Measurements from ENCODE around the gene PINLYP. TPM values are rescaled to one million over a fixed set of nuclear protein-coding genes. Genes with fewer than 3 reads are reported as not detected.

Gene PINLYP
- 14.5 to 19.2 TPM (median 16.0 TPM) in 3 replicates for polyA plus RNA-seq
- 0.45 TPM for polyA plus RNA-seq (2011; ENCODE audit: low read depth)
- 11.0 and 14.1 TPM in 2 replicates for polyA plus RNA-seq (2011; cell fraction: cytosol; rRNA removed)
- polyA plus RNA-seq (2011; cell fraction: nucleus; rRNA removed): 5.1 and 6.4 TPM in 2 replicates
- polyA plus RNA-seq (2012; ENCODE audit: low replicate concordance): 2.8 and 13.2 TPM in 2 replicates
- polyA minus RNA-seq: 11.4 to 22.7 TPM (median 12.8 TPM) in 3 replicates
- 10.6 TPM for polyA minus RNA-seq (2011; cell fraction: cytosol; rRNA and poly(A)+ RNA removed)
- polyA minus RNA-seq (2011; cell fraction: nucleus; rRNA and poly(A)+ RNA removed): 1.5 and 1.6 TPM in 2 replicates

DNA sequence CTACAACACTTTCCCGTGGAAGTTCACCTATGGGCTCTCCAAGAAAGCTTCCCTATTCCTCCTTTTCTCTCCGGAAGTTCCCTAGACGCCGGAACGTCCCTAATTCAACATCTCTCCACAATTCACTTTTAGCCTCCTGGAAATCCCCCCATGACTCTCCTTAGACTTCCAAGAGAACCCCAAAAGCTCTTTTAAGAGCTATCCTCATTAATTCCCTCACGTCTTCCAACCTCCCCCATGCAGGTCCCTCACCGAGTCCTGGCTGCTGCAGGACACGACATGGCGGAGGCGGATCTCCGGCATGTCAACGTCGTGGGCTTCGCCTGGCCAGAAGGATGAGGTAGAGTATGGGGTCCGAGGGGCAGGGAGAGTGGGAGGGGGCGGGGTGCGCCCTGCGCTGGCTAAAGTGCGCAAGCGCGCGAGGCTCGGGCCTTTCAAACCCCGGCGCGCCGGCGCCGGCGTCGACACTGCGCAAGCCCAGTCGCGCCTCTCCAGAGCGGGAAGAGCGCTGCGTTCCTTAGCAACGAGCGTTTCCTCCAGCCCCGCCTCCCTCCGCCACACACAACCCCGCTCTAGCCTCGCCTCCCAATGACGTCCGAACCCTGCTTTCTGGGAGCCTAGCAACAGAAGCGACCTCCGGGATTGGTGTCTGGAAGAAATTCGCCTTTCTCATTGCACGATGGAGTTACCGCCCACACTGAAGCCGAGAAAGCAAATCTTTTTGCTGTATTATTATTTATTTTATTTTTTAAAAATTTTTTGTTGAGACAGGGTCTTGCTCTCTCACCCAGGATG is at the start of gene PINLYP, which contains the start of gene XRCC1:
PINLYP (plus strand) TSS at position 646 of the 795 bp plus-strand sequence. CDS start 1,391 bp downstream, outside the sequence.
XRCC1 (minus strand) TSS at position 372 of the 795 bp plus-strand sequence; CDS start at position 303, 69 bp downstream.
- H3K9me1 ChIP-seq (ENCODE audit: control insufficient read depth, extremely low read depth, insufficient read depth, low read length): no peaks in the 10 kb centered on the region
- peak within 1 kb of the TSS; percentile 92 for H2AFZ ChIP-seq (ENCODE audit: control insufficient read depth, low read length)
- dilution Hi-C loops (cut with MboI; ENCODE audit: extremely low pct_ligation_motif_present, low sequenced_read_pairs): no loop called here
- H3K4me2 ChIP-seq (ENCODE audit: control insufficient read depth, extremely low read depth, insufficient read depth, low read depth, low read length): peak within 1 kb of the TSS; percentile 98
- FAIRE-seq (peak; percentile 83), DNase-seq (ENCODE audit: low read depth, low spot score) (peak; percentile 86)
- H3K9ac ChIP-seq (ENCODE audit: control insufficient read depth, extremely low read depth, insufficient read depth, low read length): peak within 1 kb of the TSS; percentile 90
- TF ChIP-seq EZH2 (IDR thresholded peaks at IDR 0.05; ENCODE audit: low read length): no peak
- TF ChIP-seq, protein P1, sequence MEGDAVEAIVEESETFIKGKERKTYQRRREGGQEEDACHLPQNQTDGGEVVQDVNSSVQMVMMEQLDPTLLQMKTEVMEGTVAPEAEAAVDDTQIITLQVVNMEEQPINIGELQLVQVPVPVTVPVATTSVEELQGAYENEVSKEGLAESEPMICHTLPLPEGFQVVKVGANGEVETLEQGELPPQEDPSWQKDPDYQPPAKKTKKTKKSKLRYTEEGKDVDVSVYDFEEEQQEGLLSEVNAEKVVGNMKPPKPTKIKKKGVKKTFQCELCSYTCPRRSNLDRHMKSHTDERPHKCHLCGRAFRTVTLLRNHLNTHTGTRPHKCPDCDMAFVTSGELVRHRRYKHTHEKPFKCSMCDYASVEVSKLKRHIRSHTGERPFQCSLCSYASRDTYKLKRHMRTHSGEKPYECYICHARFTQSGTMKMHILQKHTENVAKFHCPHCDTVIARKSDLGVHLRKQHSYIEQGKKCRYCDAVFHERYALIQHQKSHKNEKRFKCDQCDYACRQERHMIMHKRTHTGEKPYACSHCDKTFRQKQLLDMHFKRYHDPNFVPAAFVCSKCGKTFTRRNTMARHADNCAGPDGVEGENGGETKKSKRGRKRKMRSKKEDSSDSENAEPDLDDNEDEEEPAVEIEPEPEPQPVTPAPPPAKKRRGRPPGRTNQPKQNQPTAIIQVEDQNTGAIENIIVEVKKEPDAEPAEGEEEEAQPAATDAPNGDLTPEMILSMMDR (optimal IDR thresholded peaks at IDR 0.05 in 1 of 3, IDR thresholded peaks at IDR 0.05 in 1 of 3, conservative IDR thresholded peaks at IDR 0.05 in 1 of 3; ENCODE audit: extremely low read depth in 1 of 3, insufficient read depth in 2 of 3, low read length in 3 of 3): no peak
- peak within 1 kb of the TSS; percentile 84 for H3K27ac ChIP-seq (ENCODE audit: control insufficient read depth, insufficient read depth, low read length)
- peaks cover 21% of the 10 kb centered on the region for H3K4me1 ChIP-seq (ENCODE audit: control insufficient read depth, extremely low read depth, insufficient read depth, low read length)
- no peaks in the 10 kb centered on the region for H3K9me3 ChIP-seq (ENCODE audit: control insufficient read depth, low read depth, low read length)
- H3K36me3 ChIP-seq (ENCODE audit: control insufficient read depth in 2 of 2, extremely low read depth in 1 of 2, insufficient read depth in 2 of 2, low read length in 2 of 2): peaks cover 0 to 4% of the 10 kb centered on the region in 2 experiments
- no peaks in the 10 kb centered on the region for H4K20me1 ChIP-seq (ENCODE audit: control insufficient read depth, extremely low read depth, insufficient read depth, low read length)
- H3K4me3 ChIP-seq (ENCODE audit: control insufficient read depth in 2 of 3, extremely low read depth in 1 of 3, insufficient read depth in 2 of 3, low read depth in 1 of 3, low read length in 3 of 3): peak within 1 kb of the TSS; percentile 71 to 83 (median 79)
- peaks cover 18% of the 10 kb centered on the region for H3K79me2 ChIP-seq (ENCODE audit: control insufficient read depth, insufficient read depth, low read length)
- H3K27me3 ChIP-seq (ENCODE audit: control insufficient read depth, extremely low read depth, insufficient read depth, low read length): no peaks in the 10 kb centered on the region

DNA sequence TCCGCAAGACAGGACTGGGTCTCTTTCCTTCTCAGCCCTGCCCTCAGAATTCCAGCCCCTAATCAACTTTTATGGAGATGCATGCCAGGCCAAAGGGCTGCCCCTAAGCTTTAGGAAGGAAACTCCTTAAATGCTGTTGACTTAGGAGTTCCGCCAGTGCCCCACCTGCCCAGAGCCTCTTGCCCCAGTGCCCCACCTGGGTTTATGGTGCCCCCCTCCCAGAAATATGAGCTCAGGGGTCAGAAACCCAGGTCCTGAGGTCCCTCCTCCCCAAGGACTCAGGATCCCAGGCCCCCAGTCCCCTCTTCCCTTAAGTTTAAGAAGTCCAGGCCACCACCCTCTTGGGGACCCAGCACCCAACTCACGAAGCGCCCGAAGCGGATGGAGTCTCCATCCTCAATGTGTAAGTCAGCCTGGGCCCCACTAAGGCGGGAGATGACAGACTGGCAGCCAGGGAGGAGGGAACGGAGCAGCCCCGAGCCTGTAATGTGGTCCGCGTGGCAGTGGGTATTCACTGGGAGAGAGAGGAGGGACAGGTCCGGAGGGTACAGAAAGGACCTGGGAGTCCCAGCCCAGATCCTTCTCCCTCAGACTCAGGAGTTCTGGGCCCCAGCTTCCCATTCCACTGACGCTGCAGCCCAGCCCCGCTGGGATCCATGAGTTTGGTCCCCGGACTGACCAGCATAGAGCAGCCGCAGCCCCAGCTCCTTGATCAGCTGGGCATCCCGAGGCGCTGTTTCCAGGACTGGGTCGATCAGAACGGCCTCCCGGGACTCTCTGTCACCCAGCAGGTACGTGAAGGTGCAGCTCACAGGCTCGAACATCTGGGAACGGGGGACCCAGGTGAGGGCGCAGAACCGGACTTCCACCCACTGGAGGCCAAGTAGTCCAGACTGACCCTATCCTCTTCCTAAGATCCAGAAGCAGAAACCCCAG is 49.5 kb upstream of the PINLYP start:
- Histone ChIP-seq H3K4me1 (ENCODE audit: control insufficient read depth, extremely low read depth, insufficient read depth, low read length) (peaks cover 37% of the 10 kb centered on the region), H3K4me2 (ENCODE audit: control insufficient read depth, extremely low read depth, insufficient read depth, low read depth, low read length) (peak overlapping the region; percentile 74), H3K9ac (ENCODE audit: control insufficient read depth, extremely low read depth, insufficient read depth, low read length) (peak overlapping the region; percentile 88), H3K27ac (ENCODE audit: control insufficient read depth, insufficient read depth, low read length) (peak overlapping the region; percentile 95), H3K9me3 (ENCODE audit: control insufficient read depth, low read depth, low read length) (no peaks in the 10 kb centered on the region), H3K9me1 (ENCODE audit: control insufficient read depth, extremely low read depth, insufficient read depth, low read length) (no peaks in the 10 kb centered on the region), H3K4me3 (ENCODE audit: control insufficient read depth in 2 of 3, extremely low read depth in 1 of 3, insufficient read depth in 2 of 3, low read depth in 1 of 3, low read length in 3 of 3) (peak overlapping the region; percentile 79 to 98 (median 95)), H3K27me3 (ENCODE audit: control insufficient read depth, extremely low read depth, insufficient read depth, low read length) (no peaks in the 10 kb centered on the region), H3K79me2 (ENCODE audit: control insufficient read depth, insufficient read depth, low read length) (peaks cover 59% of the 10 kb centered on the region), H2AFZ (ENCODE audit: control insufficient read depth, low read length) (no peak overlapping the region), H3K36me3 (ENCODE audit: control insufficient read depth in 2 of 2, extremely low read depth in 1 of 2, insufficient read depth in 2 of 2, low read length in 2 of 2) (peaks cover 3 to 9% of the 10 kb centered on the region in 2 experiments), H4K20me1 (ENCODE audit: control insufficient read depth, extremely low read depth, insufficient read depth, low read length) (peaks cover 3% of the 10 kb centered on the region)
- TF ChIP-seq, protein P1 (optimal IDR thresholded peaks at IDR 0.05 in 1 of 3, IDR thresholded peaks at IDR 0.05 in 1 of 3, conservative IDR thresholded peaks at IDR 0.05 in 1 of 3; ENCODE audit: extremely low read depth in 1 of 3, insufficient read depth in 2 of 3, low read length in 3 of 3): no peak
- no peak for TF ChIP-seq EZH2 (IDR thresholded peaks at IDR 0.05; ENCODE audit: low read length)
- dilution Hi-C loops (cut with MboI; ENCODE audit: extremely low pct_ligation_motif_present, low sequenced_read_pairs): no loop called here
- FAIRE-seq (no peak), DNase-seq (ENCODE audit: low read depth, low spot score) (no peak)

Measured in keratinocyte (primary cell).